IMR-90 (cell line): Measurements from ENCODE around the gene NDUFC2. TPM values are rescaled to one million over a fixed set of nuclear protein-coding genes. Genes with fewer than 3 reads are reported as not detected.

ENCODE experiments used
- ATAC-seq: fragments of 200-7000 bp; cut with Tn5 transposase; 2 replicates; pipeline ENCODE4 v1.9.1; 2020; ENCODE audit warnings: low read depth, mild to moderate bottlenecking, moderate library complexity
- BruUV-seq: library from RNA; stranded (reverse); fragments of 400-500 nt; replicated peaks from 2 replicates; lab custom pipeline; 2021; lab: Mats Ljungman, UMichigan
- CTCF ChIA-PET: fragments of 300-600 bp; formaldehyde crosslinking; extraction: SDS; loops from one replicate; lab custom pipeline; 2021; ENCODE audit warnings: antibody characterized with exemption; lab: Yijun Ruan, JAX
- POLR2A ChIA-PET: fragments of 300-600 bp; sonication (Branson Sonifier 250); formaldehyde crosslinking; loops from one replicate; lab custom pipeline; 2022; ENCODE audit warnings: antibody characterized with exemption; ENCODE audit not compliant: unreplicated experiment; lab: Charles Lee
- DNase-seq: peaks from one replicate; pipeline ENCODE4 v3.0.0; 2013
- H2AFZ ChIP-seq: replicated peaks from 2 replicates; pipeline ENCODE3; 2013; ENCODE audit warnings: low read length, mild to moderate bottlenecking; ENCODE audit not compliant: poor library complexity
- H2AK5ac ChIP-seq: 2 replicates; pipeline ENCODE4 v1.6.1; 2013; ENCODE audit warnings: low read depth, low read length, inconsistent platforms
- H2AK9ac ChIP-seq: replicated peaks from 2 replicates; pipeline ENCODE3; 2013; ENCODE audit warnings: mild to moderate bottlenecking, low read depth, low read length, moderate library complexity; ENCODE audit not compliant: poor library complexity
- H2BK120ac ChIP-seq: 2 replicates; pipeline ENCODE4 v1.6.1; 2013; ENCODE audit warnings: low read depth, low read length, inconsistent platforms
- H2BK15ac ChIP-seq: 3 replicates; pipeline ENCODE4 v1.6.1; 2013; ENCODE audit warnings: low read depth, low read length, inconsistent platforms
- H2BK20ac ChIP-seq: 2 replicates; pipeline ENCODE4 v1.6.1; 2013; ENCODE audit warnings: low read depth, mild to moderate bottlenecking, inconsistent platforms, low read length, moderate library complexity
- H2BK5ac ChIP-seq: 2 replicates; pipeline ENCODE4 v1.6.1; 2013; ENCODE audit warnings: mild to moderate bottlenecking, low read depth, low read length, inconsistent platforms; ENCODE audit not compliant: poor library complexity, severe bottlenecking
- H3K14ac ChIP-seq: replicated peaks from 2 replicates; pipeline ENCODE4 v1.6.1; 2013; ENCODE audit warnings: low read depth, low read length, inconsistent platforms
- H3K18ac ChIP-seq: 2 replicates; pipeline ENCODE4 v1.6.1; 2013; ENCODE audit warnings: low read depth, low read length, control low read depth
- H3K23ac ChIP-seq: 2 replicates; pipeline ENCODE4 v1.6.1; 2013; ENCODE audit warnings: low read depth, low read length, inconsistent platforms
- H3K27ac ChIP-seq: 2 replicates; pipeline ENCODE4 v1.5.1; 2013; ENCODE audit warnings: mild to moderate bottlenecking, control low read depth, low read length; ENCODE audit not compliant: insufficient read depth
- H3K27me3 ChIP-seq: 2 replicates; pipeline ENCODE4 v1.6.1; 2013; ENCODE audit warnings: low read length; ENCODE audit not compliant: control insufficient read depth, insufficient read depth
- H3K36me3 ChIP-seq: 2 replicates; pipeline ENCODE4 v1.6.1; 2013; ENCODE audit warnings: low read length, mixed read lengths; ENCODE audit not compliant: control insufficient read depth, insufficient read depth
- H3K4ac ChIP-seq: 2 replicates; pipeline ENCODE4 v1.6.1; 2013; ENCODE audit warnings: low read depth, low read length, inconsistent platforms
- H3K4me1 ChIP-seq: 2 replicates; pipeline ENCODE4 v1.6.1; 2013; ENCODE audit warnings: low read length, mixed read lengths; ENCODE audit not compliant: control insufficient read depth, insufficient read depth
- H3K4me2 ChIP-seq: 2 replicates; pipeline ENCODE4 v1.6.1; 2013; ENCODE audit warnings: low read depth, mild to moderate bottlenecking, control low read depth, low read length, moderate library complexity
- H3K4me3 ChIP-seq: 2 replicates; pipeline ENCODE4 v1.5.1; 2013; ENCODE audit warnings: low read depth, mild to moderate bottlenecking, control low read depth, low read length, moderate library complexity; ENCODE audit not compliant: insufficient read depth
- H3K56ac ChIP-seq: 2 replicates; pipeline ENCODE4 v1.6.1; 2013; ENCODE audit warnings: low read length, inconsistent platforms; ENCODE audit not compliant: insufficient read depth; ENCODE audit errors: extremely low read depth
- H3K79me1 ChIP-seq, 2 experiments: 2 replicates each; pipeline ENCODE4 v1.6.1; 2013; ENCODE audit warnings: low read length in 2 of 2, inconsistent platforms in 1 of 2, low read depth in 1 of 2
- H3K9ac ChIP-seq: 2 replicates; pipeline ENCODE4 v1.6.1; 2013; ENCODE audit warnings: low read depth, low read length, control low read depth
- H3K9me1 ChIP-seq: 2 replicates; pipeline ENCODE4 v1.6.1; 2013; ENCODE audit warnings: low read length, inconsistent platforms; ENCODE audit not compliant: insufficient read depth
- H3K9me3 ChIP-seq: 2 replicates; pipeline ENCODE4 v1.6.1; 2013; ENCODE audit warnings: low read length; ENCODE audit not compliant: control insufficient read depth, insufficient read depth
- H4K20me1 ChIP-seq: 2 replicates; pipeline ENCODE4 v1.6.1; 2013; ENCODE audit warnings: low read length, inconsistent platforms; ENCODE audit not compliant: insufficient read depth
- H4K5ac ChIP-seq: 2 replicates; pipeline ENCODE4 v1.6.1; 2013; ENCODE audit warnings: mild to moderate bottlenecking, low read depth, low read length, control low read depth
- H4K8ac ChIP-seq, 2 experiments: 2 replicates each; pipeline ENCODE4 v1.6.1; 2013; ENCODE audit warnings: low read depth in 2 of 2, low read length in 2 of 2, control low read depth in 1 of 2, inconsistent platforms in 1 of 2
- H4K91ac ChIP-seq: 2 replicates; pipeline ENCODE4 v1.6.1; 2013; ENCODE audit warnings: low read depth, low read length, inconsistent platforms; ENCODE audit not compliant: insufficient read depth
- MAFK ChIP-seq: IDR thresholded peaks from 2 replicates; pipeline ENCODE4 v1.6.1; 2012; ENCODE audit warnings: low read depth, low read length, improper control_type of control experiment
- WGBS, 2 experiments: methylation state at CpG; one replicate each; pipeline versions ENCODE4 v1.1.5 to v1.1.7; 2013; ENCODE audit warnings: missing lambda C conversion rate in 2 of 2; ENCODE audit not compliant: insufficient read length in 1 of 2; ENCODE audit errors: extremely low coverage in 2 of 2; 5-methylcytosine and 5-hydroxymethylcytosine counted together
- dilution Hi-C: fragments of 300-500 bp; cut with HindIII; formaldehyde crosslinking; loops from one replicate; pipeline ENCODE4 v1.14.3; 2018; ENCODE audit warnings: low sequenced_read_pairs; ENCODE audit not compliant: unreplicated experiment
- in situ Hi-C: fragments of 300-500 bp; cut with MboI; formaldehyde crosslinking; loops from 3 replicates; pipeline ENCODE4 v1.14.3; 2019; ENCODE audit warnings: low sequenced_read_pairs, inconsistent platforms, mixed read lengths
- intact Hi-C: fragments of 100-400 bp; cut with micrococcal nuclease; formaldehyde crosslinking; loops from 2 replicates; pipeline ENCODE4 v1.10.0; 2022
- polyA plus RNA-seq, 3 experiments: library from polyadenylated mRNA; depleted of rRNA; stranded (reverse); fragments of >200 nt; gene quantifications; 2 replicates each; pipeline ENCODE4 v1.2.3, GENCODE V29; 2012; ENCODE audit warnings: low replicate concordance in 1 of 3
- total RNA-seq: library from RNA; depleted of rRNA; stranded (reverse); fragments of >200 nt; gene quantifications from 2 replicates; pipeline ENCODE4 v1.2.3, GENCODE V29; 2012

Gene NDUFC2
- total and polyA plus RNA-seq, 2 of the 4 experiments (the other 2 are of a cell fraction): 146 to 340 TPM

DNA sequence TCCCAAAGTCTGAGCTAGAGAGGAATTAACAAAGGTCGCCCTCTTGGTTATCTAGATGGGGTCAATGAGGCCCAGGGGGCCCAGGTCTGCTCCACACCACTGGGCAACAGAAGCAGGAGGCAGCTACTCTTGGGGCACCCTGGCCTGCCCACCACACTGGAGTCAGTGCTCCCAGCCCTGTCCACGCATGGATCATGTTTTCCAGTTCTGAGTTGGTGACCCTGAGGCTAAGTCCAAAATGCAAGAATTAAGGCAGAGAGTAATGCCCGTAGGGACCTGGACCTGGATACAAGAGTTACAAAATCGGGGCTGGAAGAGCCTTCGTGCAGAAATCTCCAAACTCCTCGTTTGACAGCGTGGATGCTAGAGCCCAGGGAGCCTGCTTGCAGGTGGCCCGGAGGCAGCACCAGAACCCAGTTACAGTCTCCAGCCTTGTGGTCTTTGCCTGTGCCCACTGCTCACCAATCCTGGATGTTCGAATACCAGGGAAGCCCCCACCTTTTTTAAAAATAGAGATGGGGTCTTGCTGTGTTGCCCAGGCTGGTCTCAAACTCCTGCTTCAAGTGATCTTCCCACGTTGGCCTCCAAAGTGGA, 22.1 kb downstream of the NDUFC2 start:
- no peak for TF ChIP-seq MAFK
- Histone ChIP-seq H3K79me1 (no peaks in the 10 kb centered on the region; a peak in 2 of 4 replicates), H2BK20ac (no peak overlapping the region), H3K4me1 (no peaks in the 10 kb centered on the region; the same call in 1 of the 2 replicates), H2BK5ac (no peak overlapping the region), H3K4me2 (no peak overlapping the region), H2AK5ac (no peak overlapping the region), H3K9me1 (peaks cover 2% of the 10 kb centered on the region; the same call in 1 of the 2 replicates), H3K4me3 (no peak overlapping the region), H4K91ac (no peak overlapping the region), H2BK120ac (no peak overlapping the region), H3K36me3 (no peaks in the 10 kb centered on the region), H3K27me3 (no peaks in the 10 kb centered on the region), H3K56ac (no peak overlapping the region), H2BK15ac (no peak overlapping the region), H2AFZ (no peak overlapping the region), H2AK9ac (no peak overlapping the region), H3K18ac (no peak overlapping the region), H3K9ac (no peak overlapping the region), H4K8ac (no peak overlapping the region), H4K20me1 (no peaks in the 10 kb centered on the region), H3K14ac (no peak overlapping the region), H3K23ac (no peak overlapping the region), H3K9me3 (no peaks in the 10 kb centered on the region), H3K27ac (no peak overlapping the region), H3K4ac (no peak overlapping the region), H4K5ac (no peak overlapping the region)
- no TSS peak for BruUV-seq
- dilution Hi-C loops: no loop called here
- in situ Hi-C loops: no loop called here
- intact Hi-C loops: no loop called here
- no peak for ATAC-seq
- POLR2A ChIA-PET: no interaction called here
- CTCF ChIA-PET: interaction anchor here (0.5 kb wide), 1 partner anchor 99 kb away, joined by 3 read pairs; no protein-coding TSS in a partner anchor
- DNase-seq: no peak
- WGBS, 2 experiments: 83% methylated on average over 5 of the region's 10 CpGs; no CpG with 5 or more reads in 1 of the 2 experiments
